ENCODE data around the gene PCDHA13.
A peak's percentile ranks its signal among the peaks of the same experiment; 100 is the strongest.
"Not testable (repeated sequence)": the region's sequence is repeated elsewhere in the genome, so short reads cannot be mapped to it uniquely, and the experiment has no call there.

Gene PCDHA13

DNA sequence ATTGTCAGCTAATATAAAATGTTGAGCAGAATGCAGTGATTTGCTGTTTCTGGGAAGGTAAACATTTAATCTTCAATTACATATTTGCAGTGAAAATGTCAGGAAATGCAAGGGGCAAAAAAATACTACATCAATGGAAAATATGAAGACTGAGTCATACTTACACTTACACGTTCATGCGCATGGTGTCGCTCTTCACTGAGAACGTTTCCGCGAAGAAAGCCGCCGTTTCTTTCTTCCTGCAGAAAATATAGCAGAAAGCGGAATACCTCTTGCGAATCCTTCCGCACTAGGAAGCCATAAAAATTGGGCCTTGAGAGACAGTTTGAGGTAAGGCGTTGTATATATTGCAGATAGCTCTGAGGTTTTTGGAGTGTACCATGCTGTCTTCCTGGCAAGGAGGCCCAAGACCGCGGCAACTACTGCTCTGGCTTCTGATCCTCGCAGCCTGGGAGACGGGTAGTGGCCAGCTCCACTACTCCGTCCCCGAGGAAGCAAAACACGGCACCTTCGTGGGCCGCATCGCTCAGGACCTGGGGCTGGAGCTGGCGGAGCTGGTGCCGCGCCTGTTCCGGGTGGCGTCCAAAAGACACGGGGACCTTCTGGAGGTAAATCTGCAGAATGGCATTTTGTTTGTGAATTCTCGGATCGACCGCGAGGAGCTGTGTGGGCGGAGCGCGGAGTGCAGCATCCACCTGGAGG is at the start of gene PCDHA13:
PCDHA13 (plus strand) TSS at position 236 of the 702 bp plus-strand sequence; CDS start at position 381, 145 bp downstream.
- peak; percentile 27 for DNase-seq

DNA sequence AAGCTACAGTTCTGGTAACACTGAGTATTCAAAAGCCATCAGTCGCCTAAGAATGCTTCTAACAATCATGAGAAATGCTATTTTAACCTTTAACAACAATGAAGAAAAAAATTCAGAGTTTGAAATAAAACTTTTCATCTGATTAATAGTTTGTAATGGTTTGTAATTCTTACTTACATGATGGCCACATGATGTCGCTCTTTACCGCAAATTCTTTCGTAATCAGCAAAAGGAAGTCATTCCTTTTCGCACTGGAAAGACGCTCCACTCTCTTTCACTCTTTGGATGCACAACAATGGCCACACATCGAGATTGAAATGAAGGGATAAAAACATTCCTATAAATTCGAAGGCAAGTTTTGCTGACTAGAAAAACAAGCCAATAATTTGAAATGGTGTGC is 47.9 kb upstream of the PCDHA13 start, which contains the start of gene PCDHA7:
PCDHA7 (plus strand) TSS at position 277 of the 400 bp plus-strand sequence; CDS start at position 392, 115 bp downstream.
- no peak for DNase-seq

- DNase-seq = not testable (repeated sequence)
Observed at GRCh38 chr5:140834439-140835008, 47.4 kb upstream of the PCDHA13 start.

- DNase-seq = no peak
Observed at GRCh38 chr5:140835622-140836510, 46.1 kb upstream of the PCDHA13 start.

- DNase-seq = no peak
Observed at GRCh38 chr5:140840978-140841962, 40.7 kb upstream of the PCDHA13 start, which contains the start of gene PCDHA8. Gene PCDHA8 (plus strand): TSS chr5:140841187. CDS start chr5:140841322, 135 bp downstream.

GRCh38 chr5:140842798-140843733 is 38.9 kb upstream of the PCDHA13 start:
- DNase-seq = no peak

DNA sequence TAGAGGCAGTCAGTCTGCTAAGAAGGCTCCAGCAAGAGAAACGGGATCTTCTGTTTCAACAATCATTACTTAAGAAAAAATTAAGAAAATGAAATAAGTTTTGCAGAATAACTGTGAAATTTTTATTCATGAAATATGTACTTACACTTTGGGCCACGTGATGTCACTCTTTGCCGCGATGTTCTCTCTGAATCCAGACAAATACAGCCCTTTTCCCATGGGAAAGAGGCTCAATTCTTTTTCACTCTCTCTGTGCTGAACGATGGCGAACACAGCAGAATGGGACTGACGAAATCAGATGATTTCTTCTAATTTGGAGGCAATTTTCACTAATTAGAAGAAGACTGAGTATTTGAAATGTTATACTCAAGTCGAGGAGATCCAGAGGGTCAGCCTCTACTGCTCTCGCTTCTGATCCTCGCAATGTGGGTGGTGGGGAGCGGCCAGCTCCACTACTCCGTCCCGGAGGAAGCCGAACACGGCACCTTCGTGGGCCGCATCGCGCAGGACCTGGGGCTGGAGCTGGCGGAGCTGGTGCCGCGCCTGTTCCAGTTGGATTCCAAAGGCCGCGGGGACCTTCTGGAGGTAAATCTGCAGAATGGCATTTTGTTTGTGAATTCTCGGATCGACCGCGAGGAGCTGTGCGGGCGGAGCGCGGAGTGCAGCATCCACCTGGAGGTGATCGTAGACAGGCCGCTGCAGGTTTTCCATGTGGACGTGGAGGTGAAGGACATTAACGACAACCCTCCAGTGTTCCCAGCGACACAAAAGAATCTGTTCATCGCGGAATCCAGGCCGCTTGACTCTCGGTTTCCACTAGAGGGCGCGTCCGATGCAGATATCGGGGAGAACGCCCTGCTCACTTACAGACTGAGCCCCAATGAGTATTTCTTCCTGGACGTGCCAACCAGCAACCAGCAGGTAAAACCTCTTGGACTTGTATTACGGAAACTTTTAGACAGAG is 33.5 kb upstream of the PCDHA13 start, which contains the start of gene PCDHA9:
PCDHA9 (plus strand) TSS at position 244 of the 964 bp plus-strand sequence; CDS start at position 358, 114 bp downstream.
- DNase-seq = not testable (repeated sequence)

DNA sequence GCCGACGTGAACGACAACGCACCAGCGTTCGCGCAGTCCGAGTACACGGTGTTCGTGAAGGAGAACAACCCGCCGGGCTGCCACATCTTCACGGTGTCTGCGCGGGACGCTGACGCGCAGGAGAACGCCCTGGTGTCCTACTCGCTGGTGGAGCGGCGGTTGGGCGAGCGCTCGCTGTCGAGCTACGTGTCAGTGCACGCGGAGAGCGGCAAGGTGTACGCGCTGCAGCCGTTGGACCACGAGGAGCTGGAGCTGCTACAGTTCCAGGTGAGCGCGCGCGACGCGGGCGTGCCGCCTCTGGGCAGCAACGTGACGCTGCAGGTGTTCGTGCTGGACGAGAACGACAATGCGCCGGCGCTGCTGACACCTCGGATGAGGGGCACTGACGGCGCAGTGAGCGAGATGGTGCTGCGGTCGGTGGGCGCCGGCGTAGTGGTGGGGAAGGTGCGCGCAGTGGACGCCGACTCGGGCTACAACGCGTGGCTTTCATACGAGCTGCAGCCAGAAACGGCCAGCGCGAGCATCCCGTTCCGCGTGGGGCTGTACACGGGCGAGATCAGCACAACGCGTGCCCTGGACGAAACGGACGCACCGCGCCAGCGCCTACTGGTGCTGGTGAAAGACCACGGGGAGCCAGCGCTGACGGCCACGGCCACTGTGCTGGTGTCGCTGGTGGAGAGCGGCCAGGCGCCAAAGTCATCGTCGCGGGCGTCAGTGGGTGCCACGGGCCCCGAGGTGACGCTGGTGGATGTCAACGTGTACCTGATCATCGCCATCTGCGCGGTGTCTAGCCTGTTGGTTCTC is 31.9 kb upstream of the PCDHA13 start:
- DNase-seq = not testable (repeated sequence)

GRCh38 chr5:140855772-140856674 is 25.9 kb upstream of the PCDHA13 start, which contains the start of gene PCDHA10:
Gene PCDHA10 (plus strand): TSS chr5:140855897. CDS start chr5:140856049, 152 bp downstream.
- peak; percentile 26 for DNase-seq

DNA sequence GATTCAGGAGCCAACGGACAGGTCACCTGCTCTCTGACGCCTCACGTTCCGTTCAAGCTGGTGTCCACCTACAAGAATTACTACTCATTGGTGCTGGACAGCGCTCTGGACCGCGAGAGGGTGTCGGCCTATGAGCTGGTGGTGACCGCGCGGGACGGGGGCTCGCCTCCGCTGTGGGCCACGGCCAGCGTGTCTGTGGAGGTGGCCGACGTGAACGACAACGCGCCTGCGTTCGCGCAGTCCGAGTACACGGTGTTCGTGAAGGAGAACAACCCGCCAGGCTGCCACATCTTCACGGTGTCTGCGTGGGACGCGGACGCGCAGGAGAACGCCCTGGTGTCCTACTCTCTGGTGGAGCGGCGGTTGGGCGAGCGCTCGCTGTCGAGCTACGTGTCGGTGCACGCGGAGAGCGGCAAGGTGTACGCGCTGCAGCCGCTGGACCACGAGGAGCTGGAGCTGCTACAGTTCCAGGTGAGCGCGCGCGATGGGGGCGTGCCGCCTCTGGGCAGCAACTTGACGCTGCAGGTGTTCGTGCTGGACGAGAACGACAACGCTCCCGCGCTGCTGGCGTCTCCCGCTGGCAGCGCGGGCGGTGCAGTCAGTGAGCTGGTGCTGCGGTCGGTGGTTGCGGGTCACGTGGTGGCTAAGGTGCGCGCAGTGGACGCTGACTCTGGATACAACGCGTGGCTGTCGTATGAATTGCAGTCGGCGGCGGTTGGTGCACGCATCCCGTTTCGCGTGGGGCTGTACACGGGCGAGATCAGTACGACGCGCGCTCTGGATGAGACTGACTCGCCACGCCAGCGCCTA is 24.5 kb upstream of the PCDHA13 start:
- no peak for DNase-seq

DNA sequence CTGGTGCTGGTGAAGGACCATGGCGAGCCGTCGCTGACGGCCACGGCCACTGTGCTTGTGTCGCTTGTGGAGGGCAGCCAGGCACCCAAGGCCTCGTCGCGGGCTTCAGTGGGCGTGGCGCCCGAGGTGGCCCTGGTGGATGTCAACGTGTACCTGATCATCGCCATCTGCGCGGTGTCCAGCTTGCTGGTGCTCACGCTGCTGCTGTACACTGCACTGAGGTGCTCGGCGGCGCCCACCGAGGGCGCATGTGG is 24.0 kb upstream of the PCDHA13 start:
- no peak for DNase-seq

- DNase-seq = no peak
Observed at GRCh38 chr5:140862441-140863295, 19.3 kb upstream of the PCDHA13 start.

DNA sequence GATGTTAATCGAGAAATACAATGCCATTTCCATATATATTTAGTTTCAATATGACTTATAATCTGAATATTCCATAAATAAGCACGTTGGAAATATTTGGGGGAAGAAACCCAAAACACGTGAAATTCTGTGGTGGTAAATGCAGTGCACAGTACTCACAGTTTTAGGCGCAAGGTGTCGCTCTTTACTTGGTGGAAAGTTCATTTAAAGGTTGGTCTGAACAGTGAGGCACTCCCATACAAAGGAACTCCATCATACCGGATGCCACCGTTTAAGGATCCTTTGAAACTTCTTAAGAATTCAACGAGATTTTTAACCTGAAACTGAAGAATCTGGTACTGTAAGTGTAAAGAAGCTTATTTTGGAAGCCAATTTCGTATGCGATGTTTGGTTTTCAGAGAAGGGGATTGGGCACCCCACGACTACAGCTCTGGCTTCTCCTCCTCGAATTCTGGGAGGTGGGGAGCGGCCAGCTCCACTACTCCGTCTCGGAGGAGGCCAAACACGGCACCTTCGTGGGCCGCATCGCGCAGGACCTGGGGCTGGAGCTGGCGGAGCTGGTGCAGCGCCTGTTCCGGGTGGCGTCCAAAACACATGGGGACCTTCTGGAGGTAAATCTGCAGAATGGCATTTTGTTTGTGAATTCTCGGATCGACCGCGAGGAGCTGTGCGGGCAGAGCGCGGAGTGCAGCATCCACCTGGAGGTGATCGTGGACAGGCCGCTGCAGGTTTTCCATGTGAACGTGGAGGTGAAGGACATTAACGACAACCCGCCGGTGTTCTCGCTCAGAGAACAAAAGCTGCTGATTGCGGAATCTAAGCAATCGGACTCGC is 13.0 kb upstream of the PCDHA13 start, which contains the start of gene PCDHA11:
PCDHA11 (plus strand) TSS at position 237 of the 834 bp plus-strand sequence; CDS start at position 384, 147 bp downstream.
- peak; percentile 10 for DNase-seq

GRCh38 chr5:140869555-140869886 is 12.4 kb upstream of the PCDHA13 start:
- no peak for DNase-seq
